Osteoblast (primary cell): Measurements from ENCODE around the gene PCCA. TPM values are rescaled to one million over a fixed set of nuclear protein-coding genes. Genes with fewer than 3 reads are reported as not detected.
"Not testable (repeated sequence)": the region's sequence is repeated elsewhere in the genome, so short reads cannot be mapped to it uniquely, and the experiment has no call there.

Experiments
- DNase-seq: peaks from one replicate; pipeline ENCODE4 v3.0.0; 2011; ENCODE audit warnings: low spot score, mixed read lengths; ENCODE audit not compliant: insufficient read length; ENCODE audit errors: missing footprints
- H2AFZ ChIP-seq: 2 replicates; pipeline ENCODE4 v1.6.0; 2011; ENCODE audit warnings: mild to moderate bottlenecking, low read length
- H3K27ac ChIP-seq: 2 replicates; pipeline ENCODE4 v1.5.1; 2011; ENCODE audit warnings: mild to moderate bottlenecking, low read depth, low read length, moderate library complexity
- H3K27me3 ChIP-seq: 2 replicates; pipeline ENCODE4 v1.6.0; 2012; ENCODE audit warnings: mild to moderate bottlenecking, control low read depth, inconsistent platforms, low read length, moderate library complexity; ENCODE audit not compliant: insufficient read depth
- H3K36me3 ChIP-seq: 2 replicates; pipeline ENCODE4 v1.5.1; 2011; ENCODE audit warnings: mild to moderate bottlenecking, low read length, control low read depth, moderate library complexity; ENCODE audit not compliant: insufficient read depth
- H3K4me1 ChIP-seq: 2 replicates; pipeline ENCODE4 v1.5.1; 2011; ENCODE audit warnings: mild to moderate bottlenecking, low read length, control low read depth, moderate library complexity; ENCODE audit not compliant: insufficient read depth
- H3K4me2 ChIP-seq: 2 replicates; pipeline ENCODE4 v1.6.0; 2011; ENCODE audit warnings: mild to moderate bottlenecking, low read length; ENCODE audit not compliant: insufficient read depth
- H3K4me3 ChIP-seq: fragments of 200-600 bp; sonication (generic); 3 replicates; pipeline ENCODE4 v1.5.1; 2012; ENCODE audit warnings: mild to moderate bottlenecking, low read length, inconsistent platforms; ENCODE audit not compliant: insufficient read depth
- H3K79me2 ChIP-seq: 2 replicates; pipeline ENCODE4 v1.6.0; 2012; ENCODE audit warnings: mild to moderate bottlenecking, low read length, control low read depth, inconsistent platforms; ENCODE audit not compliant: insufficient read depth
- H3K9me3 ChIP-seq: 2 replicates; pipeline ENCODE4 v1.5.1; 2011; ENCODE audit warnings: low read depth, low read length, control low read depth
- H4K20me1 ChIP-seq: 2 replicates; pipeline ENCODE4 v1.6.0; 2012; ENCODE audit warnings: mild to moderate bottlenecking, low read length, control low read depth; ENCODE audit not compliant: insufficient read depth
- CTCF ChIP-seq: IDR thresholded peaks from 2 replicates; pipeline ENCODE4 v1.5.1; 2011; ENCODE audit warnings: mild to moderate bottlenecking, low read depth, low read length, moderate library complexity; ENCODE audit errors: extremely low read depth
- total RNA-seq: library from RNA; depleted of rRNA; stranded (reverse); fragments of >200 nt; gene quantifications from 2 replicates; pipeline ENCODE4 v1.2.3, GENCODE V29; 2012

PCCA gene
- total RNA-seq, 1 donor: 40.5 TPM

- no peak overlapping the region for H2AFZ ChIP-seq
- no peak overlapping the region for H3K4me3 ChIP-seq
- no peak for TF ChIP-seq CTCF
- no peaks in the 10 kb centered on the region for H3K36me3 ChIP-seq
- H3K27me3 ChIP-seq: no peaks in the 10 kb centered on the region
- no peak overlapping the region for H3K27ac ChIP-seq
- no peaks in the 10 kb centered on the region for H3K79me2 ChIP-seq
- no peaks in the 10 kb centered on the region for H3K4me1 ChIP-seq
- no peak for DNase-seq
- no peak overlapping the region for H3K4me2 ChIP-seq
- H4K20me1 ChIP-seq: no peaks in the 10 kb centered on the region
- H3K9me3 ChIP-seq: no peaks in the 10 kb centered on the region
Measured at GRCh38 chr13:100306434-100306999, 217.6 kb downstream of the PCCA start.

- Histone ChIP-seq H2AFZ (no peak overlapping the region), H3K27me3 (no peaks in the 10 kb centered on the region), H3K9me3 (no peaks in the 10 kb centered on the region), H3K79me2 (no peaks in the 10 kb centered on the region), H3K4me3 (no peak overlapping the region), H3K4me2 (no peak overlapping the region), H3K27ac (no peak overlapping the region), H3K36me3 (no peaks in the 10 kb centered on the region), H4K20me1 (no peaks in the 10 kb centered on the region), H3K4me1 (no peaks in the 10 kb centered on the region)
- TF ChIP-seq CTCF: no peak
- DNase-seq: no peak
Measured at GRCh38 chr13:100314132-100314910, 225.4 kb downstream of the PCCA start.

GRCh38 chr13:100315522-100315921 is 226.6 kb downstream of the PCCA start:
- H3K4me2 ChIP-seq: no peak overlapping the region
- no peaks in the 10 kb centered on the region for H3K9me3 ChIP-seq
- no peak overlapping the region for H2AFZ ChIP-seq
- TF ChIP-seq CTCF: no peak
- no peak overlapping the region for H3K27ac ChIP-seq
- H4K20me1 ChIP-seq: no peaks in the 10 kb centered on the region
- H3K4me1 ChIP-seq: no peaks in the 10 kb centered on the region
- no peaks in the 10 kb centered on the region for H3K27me3 ChIP-seq
- H3K79me2 ChIP-seq: no peaks in the 10 kb centered on the region
- H3K4me3 ChIP-seq: no peak overlapping the region
- no peaks in the 10 kb centered on the region for H3K36me3 ChIP-seq
- no peak for DNase-seq

- H2AFZ ChIP-seq, H3K79me2 ChIP-seq, H3K27ac ChIP-seq, H3K4me3 ChIP-seq, H4K20me1 ChIP-seq, H3K27me3 ChIP-seq, H3K4me2 ChIP-seq, H3K9me3 ChIP-seq, H3K4me1 ChIP-seq, H3K36me3 ChIP-seq, DNase-seq: not testable (repeated sequence)
Measured at GRCh38 chr13:100318473-100318872, 229.6 kb downstream of the PCCA start.
